ENCODE results near the gene UBE2J2. TPM values are rescaled to one million over a fixed set of nuclear protein-coding genes. Genes with fewer than 3 reads are reported as not detected.

The UBE2J2 gene
- total RNA-seq, 1 donor from 2014 or later = 56.7 TPM

- Histone ChIP-seq H3K27ac (no peak overlapping the region), H3K4me3 (no peak overlapping the region), H3K9me3 (no peaks in the 10 kb centered on the region), H3K27me3 (peaks cover 7% of the 10 kb centered on the region), H3K4me1 (peaks cover 29% of the 10 kb centered on the region), H3K36me3 (no peaks in the 10 kb centered on the region)
- no peak for TF ChIP-seq POLR2A (IDR thresholded peaks at IDR 0.05)
- TF ChIP-seq CTCF (IDR thresholded peaks at IDR 0.05) = no peak
- no peak for TF ChIP-seq POLR2AphosphoS5 (IDR thresholded peaks at IDR 0.05; ENCODE audit: insufficient read depth in 1 of 2, low read depth in 1 of 2)
- DNase-seq (ENCODE audit: extremely low spot score in 2 of 2) = no peak
- intact Hi-C loops (cut with DNase I) = loop anchor here (10.0 kb wide), 1 partner anchor 114 kb away; no protein-coding TSS in a partner anchor
Measured at GRCh38 chr1:1239227-1239613, 34.4 kb downstream of the UBE2J2 start.

GRCh38 chr1:1238702-1239178, 34.9 kb downstream of the UBE2J2 start:
- no peak overlapping the region for H3K27ac ChIP-seq
- intact Hi-C loops (cut with DNase I) = loop anchor here (10.0 kb wide), 1 partner anchor 114 kb away; no protein-coding TSS in a partner anchor

GRCh38 chr1:1237874-1238701, 35.6 kb downstream of the UBE2J2 start:
- no peak for TF ChIP-seq POLR2A (IDR thresholded peaks at IDR 0.05)
- TF ChIP-seq CTCF (IDR thresholded peaks at IDR 0.05) = no peak
- no peak for TF ChIP-seq POLR2AphosphoS5 (IDR thresholded peaks at IDR 0.05; ENCODE audit: insufficient read depth in 1 of 2, low read depth in 1 of 2)
- Histone ChIP-seq H3K9me3 (no peaks in the 10 kb centered on the region), H3K27me3 (peaks cover 7% of the 10 kb centered on the region), H3K4me3 (no peak overlapping the region), H3K36me3 (no peaks in the 10 kb centered on the region), H3K27ac (no peak overlapping the region), H3K4me1 (peaks cover 34% of the 10 kb centered on the region)
- intact Hi-C loops (cut with DNase I) = loop anchor here (10.0 kb wide), 1 partner anchor 113 kb away; no protein-coding TSS in a partner anchor
- DNase-seq (ENCODE audit: extremely low spot score in 2 of 2) = no peak

More at GRCh38 chr1:1238702-1239178, 34.9 kb downstream of the UBE2J2 start:
- DNase-seq (ENCODE audit: extremely low spot score in 2 of 2) = no peak
- Histone ChIP-seq H3K9me3 (no peaks in the 10 kb centered on the region), H3K27me3 (peaks cover 7% of the 10 kb centered on the region), H3K36me3 (no peaks in the 10 kb centered on the region), H3K4me3 (no peak overlapping the region), H3K4me1 (peaks cover 29% of the 10 kb centered on the region)
- no peak for TF ChIP-seq POLR2AphosphoS5 (IDR thresholded peaks at IDR 0.05; ENCODE audit: insufficient read depth in 1 of 2, low read depth in 1 of 2)
- no peak for TF ChIP-seq POLR2A (IDR thresholded peaks at IDR 0.05)
- TF ChIP-seq CTCF (IDR thresholded peaks at IDR 0.05) = no peak

- no peak for TF ChIP-seq POLR2A (IDR thresholded peaks at IDR 0.05)
- TF ChIP-seq POLR2AphosphoS5 (IDR thresholded peaks at IDR 0.05; ENCODE audit: insufficient read depth in 1 of 2, low read depth in 1 of 2) = no peak
- TF ChIP-seq CTCF (IDR thresholded peaks at IDR 0.05) = no peak
- intact Hi-C loops (cut with DNase I) = loop anchor here (10.0 kb wide), 1 partner anchor 112 kb away; no protein-coding TSS in a partner anchor
- Histone ChIP-seq H3K9me3 (no peaks in the 10 kb centered on the region), H3K27me3 (peaks cover 7% of the 10 kb centered on the region), H3K36me3 (no peaks in the 10 kb centered on the region), H3K4me3 (no peak overlapping the region), H3K27ac (no peak overlapping the region), H3K4me1 (peaks cover 39% of the 10 kb centered on the region)
- no peak for DNase-seq (ENCODE audit: extremely low spot score in 2 of 2)
Measured at GRCh38 chr1:1236945-1237873, 36.4 kb downstream of the UBE2J2 start.
